ENCODE measurements around the gene PCCB.

GRCh38 chr3:136237103-136237502 lies 13.0 kb upstream of the PCCB start:
- TF ChIP-seq ZC3H10 (CRISPR knock-in tag; IDR thresholded peaks at IDR 0.05): no peak
- TF ChIP-seq ARNTL (CRISPR knock-in tag; IDR thresholded peaks at IDR 0.05; ENCODE audit: borderline replicate concordance, low read depth): no peak
- no peak for TF ChIP-seq ISL1 (CRISPR knock-in tag; IDR thresholded peaks at IDR 0.05)
- TF ChIP-seq CREB5 (CRISPR knock-in tag; IDR thresholded peaks at IDR 0.05; ENCODE audit: low read depth): no peak
- TF ChIP-seq ZFP30 (CRISPR knock-in tag; IDR thresholded peaks at IDR 0.05): no peak
- TF ChIP-seq ZNF565 (CRISPR knock-in tag; conservative IDR thresholded peaks at IDR 0.05; ENCODE audit: low read depth): no peak
- no peak for TF ChIP-seq ZNF70 (CRISPR knock-in tag; IDR thresholded peaks at IDR 0.05)
- no peak for TF ChIP-seq TOX (CRISPR knock-in tag; IDR thresholded peaks at IDR 0.05; ENCODE audit: borderline replicate concordance)
- no peak for TF ChIP-seq POU6F1 (CRISPR knock-in tag; IDR thresholded peaks at IDR 0.05; ENCODE audit: borderline replicate concordance, low read depth)
- TF ChIP-seq PATZ1 (CRISPR knock-in tag; IDR thresholded peaks at IDR 0.05; ENCODE audit: borderline replicate concordance): no peak
- no peak for TF ChIP-seq ZNF8 (CRISPR knock-in tag; IDR thresholded peaks at IDR 0.05)
- no peak for TF ChIP-seq TCF4 (CRISPR knock-in tag; IDR thresholded peaks at IDR 0.05; ENCODE audit: borderline replicate concordance)
- TF ChIP-seq CSRNP3 (CRISPR knock-in tag; IDR thresholded peaks at IDR 0.05): no peak
